HG02798 (cell line): Measurements from ENCODE around the gene MBD3L1.
A peak's percentile ranks its signal among the peaks of the same experiment; 100 is the strongest.

Experiments used
- ATAC-seq: cut with Tn5 transposase; IDR thresholded peaks from one replicate; pipeline ENCODE4 v1.9.1; 2021; ENCODE audit warnings: mild to moderate bottlenecking; ENCODE audit not compliant: unreplicated experiment, poor library complexity

The MBD3L1 gene

GRCh38 chr19:8832132-8833021 lies at the start of gene MBD3L1, which contains the start of gene ZNF558:
Gene MBD3L1, plus strand, starts transcription at chr19:8832377. Its CDS starts 10,302 bp downstream, at chr19:8842679.
Gene ZNF558, minus strand, starts transcription at chr19:8832304. Its CDS starts 9,645 bp downstream, at chr19:8822659.
- ATAC-seq = peak; percentile 83

DNA sequence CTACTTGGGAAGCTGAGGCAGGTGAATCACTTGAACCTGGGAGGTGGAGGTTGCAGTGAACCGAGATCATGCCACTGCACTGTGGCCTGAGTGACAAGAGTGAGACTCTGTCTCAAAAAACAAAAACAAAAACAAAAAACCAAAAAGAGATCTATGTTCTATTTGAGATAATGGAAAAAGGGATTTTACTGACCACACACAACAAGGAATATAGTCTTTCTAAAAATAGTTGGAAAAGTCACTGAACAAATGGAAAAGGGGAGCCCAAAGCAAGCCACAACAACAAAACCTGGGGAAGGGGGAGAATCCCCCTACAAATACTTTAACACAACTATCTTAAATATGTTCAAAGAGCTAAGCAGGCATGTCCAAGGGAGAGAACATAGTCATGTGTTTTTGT lies 37.4 kb upstream of the MBD3L1 start:
- no peak for ATAC-seq

DNA sequence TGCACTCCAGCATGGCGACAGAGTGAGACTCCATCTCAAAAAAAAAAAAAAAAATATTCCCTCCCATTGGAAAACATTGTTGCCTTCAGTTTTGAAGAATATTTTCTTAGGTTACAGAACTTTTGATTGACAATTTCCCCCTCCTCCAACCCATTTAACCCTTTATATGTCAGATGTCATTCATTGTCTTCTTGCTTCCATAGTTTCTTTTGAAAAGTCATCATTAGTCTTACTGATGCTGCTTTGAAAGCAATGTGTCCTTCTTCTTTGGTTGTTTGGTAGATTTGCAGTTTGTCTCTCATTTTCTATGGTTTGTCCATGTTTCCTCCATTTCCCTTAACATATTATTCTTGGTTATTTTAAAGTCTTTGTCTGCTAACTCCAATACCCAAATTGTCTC lies 25.5 kb upstream of the MBD3L1 start:
- no peak for ATAC-seq

DNA sequence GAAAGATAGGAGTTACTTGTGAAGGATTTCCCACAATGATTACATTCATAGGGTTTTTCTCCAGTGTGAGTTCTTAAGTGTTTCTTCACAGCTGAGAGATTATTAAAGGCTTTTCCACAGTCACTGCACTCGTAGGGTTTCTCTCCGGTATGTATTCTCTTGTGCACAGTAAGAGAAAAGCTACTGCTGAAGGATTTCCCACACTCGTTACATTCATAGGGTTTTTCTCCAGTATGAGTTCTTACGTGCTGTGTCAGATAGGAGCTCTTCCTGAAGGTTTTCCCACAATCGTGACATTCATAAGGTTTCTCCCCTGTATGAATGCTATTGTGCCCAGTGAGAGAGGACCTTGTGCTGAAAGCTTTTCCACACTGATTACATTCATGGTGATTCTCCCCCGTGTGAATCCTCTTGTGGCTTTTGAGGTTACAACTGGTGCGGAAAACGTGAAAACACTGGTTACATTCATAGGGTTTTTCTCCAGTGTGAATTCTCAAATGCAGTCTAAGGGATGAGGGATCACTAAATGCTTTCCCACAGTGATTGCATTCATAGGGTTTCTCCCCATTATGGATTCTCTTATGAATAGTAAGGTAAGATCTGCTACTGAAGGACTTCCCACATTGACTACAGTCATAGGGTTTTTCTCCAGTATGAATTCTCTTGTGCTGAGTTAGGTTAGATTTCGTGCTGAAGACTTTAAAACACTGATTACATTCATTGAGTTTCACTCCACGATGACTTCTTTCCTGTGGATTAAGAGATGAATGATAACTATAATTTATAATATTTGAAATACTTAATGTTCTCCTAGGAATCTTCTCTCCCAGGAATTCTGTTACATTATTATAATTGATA lies 20.6 kb upstream of the MBD3L1 start:
- no peak for ATAC-seq

DNA sequence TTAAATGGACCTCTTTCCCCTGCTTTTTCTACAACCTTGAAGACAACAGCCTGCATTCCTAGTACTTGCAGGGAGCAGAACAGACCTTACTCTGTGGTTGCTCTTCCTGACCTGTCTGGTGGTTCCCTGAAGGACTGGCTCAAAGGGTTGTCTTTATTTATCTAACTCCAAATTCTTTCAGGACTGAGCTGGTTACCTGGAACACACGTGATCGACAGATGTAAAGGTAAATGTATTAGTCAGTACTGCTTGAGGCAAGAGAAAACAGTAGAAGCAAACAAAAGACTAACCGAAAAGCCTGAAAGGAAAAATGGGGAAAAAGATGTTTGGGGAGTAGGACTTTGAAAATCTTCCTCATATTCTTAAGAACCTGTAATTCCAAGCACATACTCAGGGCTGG lies 18.0 kb upstream of the MBD3L1 start:
- ATAC-seq = no peak

- no peak for ATAC-seq
Observed at GRCh38 chr19:8815780-8816179, 16.4 kb upstream of the MBD3L1 start.

GRCh38 chr19:8820234-8820633 lies 11.9 kb upstream of the MBD3L1 start:
- no peak for ATAC-seq

DNA sequence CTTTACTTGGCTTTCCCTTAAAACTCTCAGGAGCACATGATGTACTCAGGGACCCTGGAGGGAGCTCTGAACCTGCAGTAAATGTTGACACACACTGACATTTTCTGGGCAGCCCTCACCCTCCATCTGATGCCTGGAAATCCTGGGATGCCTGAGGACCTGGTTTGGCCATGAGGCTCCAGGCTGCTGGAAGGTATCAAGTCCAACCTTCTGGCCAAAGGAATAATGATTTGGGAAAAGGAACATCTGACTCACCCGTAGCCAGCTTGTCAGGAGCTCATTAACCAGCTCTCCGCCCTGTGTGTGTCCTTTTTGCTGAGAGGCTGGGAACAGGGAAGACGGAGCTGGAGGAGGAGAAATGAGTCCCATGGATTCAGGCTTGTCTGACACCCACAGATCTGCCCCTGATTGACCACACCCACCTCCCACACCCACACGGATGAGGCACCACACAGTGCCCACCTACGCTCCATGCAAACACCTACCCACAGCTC lies 10.4 kb upstream of the MBD3L1 start:
- no peak for ATAC-seq

GRCh38 chr19:8826371-8826770 lies 5.8 kb upstream of the MBD3L1 start:
- ATAC-seq = no peak

DNA sequence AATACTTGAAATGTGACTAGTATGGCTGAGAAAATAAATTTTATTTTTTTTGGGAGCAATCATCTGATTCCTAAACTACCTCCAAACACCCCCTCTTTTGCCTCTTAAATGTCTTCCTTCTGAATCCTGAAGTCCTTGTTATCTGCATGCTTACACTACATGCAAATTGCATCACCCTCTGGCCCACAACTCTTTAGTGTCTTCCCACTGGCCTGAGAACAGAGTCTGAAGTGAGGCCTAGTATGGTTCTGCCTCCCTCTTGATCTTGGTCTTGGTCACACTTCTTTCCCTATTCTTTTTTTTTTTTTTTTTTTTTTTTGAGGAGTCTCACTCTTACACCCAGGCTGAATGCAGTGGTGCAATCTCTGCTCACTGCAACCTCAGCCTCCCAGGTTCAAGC lies 4.9 kb upstream of the MBD3L1 start:
- no peak for ATAC-seq

DNA sequence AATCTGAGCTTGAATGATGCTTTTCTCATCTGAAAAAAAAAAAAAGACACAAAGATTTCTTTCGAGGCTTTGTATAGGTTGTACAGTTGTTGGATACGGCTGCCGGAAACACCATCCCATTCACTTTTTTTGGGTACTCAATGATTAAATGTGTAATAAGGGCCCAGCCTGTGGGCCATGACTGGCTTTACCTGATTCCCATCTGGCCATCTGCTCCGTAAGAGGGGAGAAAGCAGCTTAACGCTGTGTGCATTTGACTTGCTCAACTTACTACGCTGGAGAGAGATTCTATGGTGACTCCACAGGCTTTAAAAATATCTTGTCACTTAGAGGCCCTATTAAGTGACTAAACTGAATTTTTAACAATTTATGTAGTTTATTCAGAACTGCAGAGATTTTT lies 804 bp upstream of the MBD3L1 start:
- no peak for ATAC-seq

DNA sequence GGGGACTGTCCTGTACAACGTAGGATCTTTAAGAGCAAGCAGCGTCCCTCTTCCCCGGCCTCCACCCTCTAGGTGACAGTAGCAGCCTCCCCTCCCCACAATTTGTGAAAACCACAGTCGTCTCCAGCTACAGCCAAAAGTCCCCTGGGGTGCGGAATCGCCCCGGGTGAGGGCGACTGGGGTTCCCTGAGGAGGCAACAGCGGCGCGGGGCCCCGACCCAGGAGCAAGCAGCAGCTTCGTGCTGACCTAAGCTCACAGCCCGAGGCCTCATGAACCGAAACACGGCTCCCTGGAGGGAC lies 395 bp upstream of the MBD3L1 start:
- ATAC-seq = peak; percentile 7

GRCh38 chr19:8835446-8835845 lies 3.3 kb downstream of the MBD3L1 start:
- no peak for ATAC-seq

- no peak for ATAC-seq
Observed at GRCh38 chr19:8835877-8836276, 3.7 kb downstream of the MBD3L1 start.

GRCh38 chr19:8840708-8841107 lies 8.5 kb downstream of the MBD3L1 start:
- ATAC-seq = no peak

GRCh38 chr19:8846819-8847218 lies 14.6 kb downstream of the MBD3L1 start:
- no peak for ATAC-seq

DNA sequence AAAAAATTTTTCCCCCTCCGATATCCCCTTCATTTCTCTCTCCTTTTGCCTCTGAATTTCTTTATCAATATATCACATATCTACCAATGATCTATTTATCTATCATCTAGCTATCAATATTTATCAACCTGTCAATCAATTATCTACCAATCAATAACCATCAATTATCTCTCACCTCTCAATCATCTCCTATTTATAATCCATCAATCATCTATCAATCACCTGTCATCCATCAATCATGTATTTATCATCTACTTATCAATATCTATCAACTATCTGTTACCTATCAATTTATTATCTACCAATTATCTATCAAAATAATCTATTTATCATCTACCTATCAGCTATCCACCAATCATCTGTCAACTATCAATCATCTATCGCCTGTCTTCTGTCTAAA lies 17.1 kb downstream of the MBD3L1 start:
- no peak for ATAC-seq

DNA sequence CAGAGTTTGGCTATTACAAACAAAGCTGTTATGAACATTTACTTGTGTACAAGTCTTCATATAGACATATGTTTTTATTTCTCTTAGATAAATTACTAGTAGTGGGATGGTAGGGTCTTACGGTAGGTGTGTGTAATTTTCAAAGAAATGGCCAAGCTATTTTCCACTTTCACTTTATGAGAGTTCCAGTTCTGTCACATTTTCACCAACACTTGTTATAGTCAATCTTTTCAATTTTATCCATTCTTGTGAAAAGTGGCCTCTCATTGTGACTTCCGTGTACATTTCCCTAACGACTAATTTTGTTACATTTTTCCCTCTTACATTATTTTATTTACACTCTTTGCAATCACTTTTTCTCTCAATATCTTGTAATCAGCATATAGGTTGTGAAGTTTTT lies 18.3 kb downstream of the MBD3L1 start:
- ATAC-seq = no peak

DNA sequence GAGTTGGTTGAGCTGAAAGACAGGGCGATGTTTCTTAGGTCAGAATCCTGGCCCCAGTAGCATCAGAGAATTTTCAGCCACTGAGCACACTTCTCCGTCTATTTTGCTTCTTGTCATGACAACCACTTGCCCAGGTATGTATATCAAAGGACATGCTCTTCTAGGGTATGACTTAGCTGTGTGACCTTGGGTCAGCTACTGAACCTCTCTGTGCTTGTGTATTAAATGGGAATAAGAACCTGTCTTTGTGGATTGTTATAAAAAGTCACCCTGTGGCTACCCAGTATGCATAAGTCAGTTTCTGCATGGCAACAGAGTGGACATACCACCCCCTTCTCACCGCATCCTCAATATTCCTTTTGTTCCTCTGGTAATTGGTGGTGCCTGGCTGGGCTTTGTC lies 26.1 kb downstream of the MBD3L1 start:
- no peak for ATAC-seq

DNA sequence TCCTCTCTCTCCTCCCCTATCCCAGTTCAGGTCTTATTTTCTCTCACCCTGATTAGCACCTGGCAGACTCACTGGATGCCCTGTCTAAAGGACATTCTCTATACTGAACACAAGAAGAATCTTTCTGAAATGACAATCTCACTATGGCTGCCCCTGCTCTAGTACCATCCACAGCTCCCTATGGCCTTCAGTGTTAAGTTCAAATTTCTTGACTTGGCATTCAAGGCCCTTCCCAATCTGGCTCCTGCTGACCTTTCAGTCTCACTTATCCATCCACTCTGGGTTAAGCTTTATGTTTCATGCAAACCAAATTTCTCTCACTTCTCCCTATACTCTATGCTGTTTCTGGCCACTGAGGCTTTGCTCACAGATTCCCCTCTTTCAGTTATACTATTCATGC lies 34.2 kb downstream of the MBD3L1 start:
- ATAC-seq = no peak
